Measurements from ENCODE around the gene PKNOX1.
"Not testable (repeated sequence)": the region's sequence is repeated elsewhere in the genome, so short reads cannot be mapped to it uniquely, and the experiment has no call there.

- TF ChIP-seq, protein P1, sequence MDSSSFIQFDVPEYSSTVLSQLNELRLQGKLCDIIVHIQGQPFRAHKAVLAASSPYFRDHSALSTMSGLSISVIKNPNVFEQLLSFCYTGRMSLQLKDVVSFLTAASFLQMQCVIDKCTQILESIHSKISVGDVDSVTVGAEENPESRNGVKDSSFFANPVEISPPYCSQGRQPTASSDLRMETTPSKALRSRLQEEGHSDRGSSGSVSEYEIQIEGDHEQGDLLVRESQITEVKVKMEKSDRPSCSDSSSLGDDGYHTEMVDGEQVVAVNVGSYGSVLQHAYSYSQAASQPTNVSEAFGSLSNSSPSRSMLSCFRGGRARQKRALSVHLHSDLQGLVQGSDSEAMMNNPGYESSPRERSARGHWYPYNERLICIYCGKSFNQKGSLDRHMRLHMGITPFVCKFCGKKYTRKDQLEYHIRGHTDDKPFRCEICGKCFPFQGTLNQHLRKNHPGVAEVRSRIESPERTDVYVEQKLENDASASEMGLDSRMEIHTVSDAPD (CRISPR knock-in tag; IDR thresholded peaks at IDR 0.05), result not testable (repeated sequence)
- not testable (repeated sequence) for TF ChIP-seq FOS (IDR thresholded peaks at IDR 0.05; ENCODE audit: extremely low read depth, insufficient read length); POLR2AphosphoS5 (IDR thresholded peaks at IDR 0.05; ENCODE audit: control insufficient read depth, insufficient read depth, low read depth, low read length); CBX3 (IDR thresholded peaks at IDR 0.05; ENCODE audit: borderline replicate concordance in 1 of 2, low read length in 2 of 2); SIN3A (IDR thresholded peaks at IDR 0.05; ENCODE audit: borderline replicate concordance in 2 of 2, control insufficient read depth in 1 of 2, low read depth in 2 of 2, low read length in 2 of 2)
Observed at GRCh38 chr21:43075170-43076022, 101.0 kb downstream of the PKNOX1 start, which contains the start of gene CBS.

Measured in K562 (cell line).